LNCaP clone FGC (cell line): ENCODE measurements around the gene TMEM238.

Source experiments
- DNase-seq: peaks from one replicate; pipeline ENCODE4 v3.0.0-alpha.2; 2011; ENCODE audit warnings: low read depth
- H3K4me3 ChIP-seq: 2 replicates; pipeline ENCODE4 v1.5.1; 2011; ENCODE audit warnings: mild to moderate bottlenecking, low read depth, low read length, control low read depth
- CTCF ChIP-seq: IDR thresholded peaks from 2 replicates; pipeline ENCODE4 v1.5.1; 2012; ENCODE audit warnings: mild to moderate bottlenecking; ENCODE audit not compliant: control insufficient read depth, insufficient read depth; ENCODE audit errors: extremely low read depth

Gene TMEM238

GRCh38 chr19:55368701-55369563 is 15.2 kb downstream of the TMEM238 start:
- DNase-seq, result no peak
- no peak overlapping the region for H3K4me3 ChIP-seq
- no peak for TF ChIP-seq CTCF

- DNase-seq, result no peak
- no peak overlapping the region for H3K4me3 ChIP-seq
- no peak for TF ChIP-seq CTCF
Observed at GRCh38 chr19:55368106-55368505, 16.0 kb downstream of the TMEM238 start.

- DNase-seq, result no peak
- no peak overlapping the region for H3K4me3 ChIP-seq
- TF ChIP-seq CTCF, result no peak
Observed at GRCh38 chr19:55366790-55367189, 17.3 kb downstream of the TMEM238 start.

GRCh38 chr19:55365964-55366363 is 18.1 kb downstream of the TMEM238 start:
- H3K4me3 ChIP-seq, result no peak overlapping the region
- no peak for DNase-seq
- TF ChIP-seq CTCF, result no peak

DNA sequence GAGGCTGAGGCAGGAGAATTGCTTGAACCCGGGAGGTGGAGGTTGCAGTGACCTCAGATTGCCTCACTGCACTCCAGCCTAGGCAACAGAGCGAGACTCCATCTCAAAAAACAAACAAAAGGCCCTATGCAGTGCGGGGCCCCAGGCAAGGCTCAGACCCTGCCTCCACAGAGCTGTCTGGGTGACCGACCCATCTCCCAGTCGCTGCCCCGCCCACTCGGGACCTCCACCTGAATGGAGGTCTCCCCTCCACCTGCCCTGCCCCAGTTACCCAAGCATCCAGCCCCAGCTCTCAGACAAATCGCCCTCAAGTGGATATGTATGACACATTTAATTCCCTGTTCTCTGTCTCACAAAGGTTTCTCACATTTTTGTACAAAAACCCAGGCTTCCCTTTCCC is 18.8 kb downstream of the TMEM238 start:
- no peak for TF ChIP-seq CTCF
- H3K4me3 ChIP-seq, result no peak overlapping the region
- no peak for DNase-seq

DNA sequence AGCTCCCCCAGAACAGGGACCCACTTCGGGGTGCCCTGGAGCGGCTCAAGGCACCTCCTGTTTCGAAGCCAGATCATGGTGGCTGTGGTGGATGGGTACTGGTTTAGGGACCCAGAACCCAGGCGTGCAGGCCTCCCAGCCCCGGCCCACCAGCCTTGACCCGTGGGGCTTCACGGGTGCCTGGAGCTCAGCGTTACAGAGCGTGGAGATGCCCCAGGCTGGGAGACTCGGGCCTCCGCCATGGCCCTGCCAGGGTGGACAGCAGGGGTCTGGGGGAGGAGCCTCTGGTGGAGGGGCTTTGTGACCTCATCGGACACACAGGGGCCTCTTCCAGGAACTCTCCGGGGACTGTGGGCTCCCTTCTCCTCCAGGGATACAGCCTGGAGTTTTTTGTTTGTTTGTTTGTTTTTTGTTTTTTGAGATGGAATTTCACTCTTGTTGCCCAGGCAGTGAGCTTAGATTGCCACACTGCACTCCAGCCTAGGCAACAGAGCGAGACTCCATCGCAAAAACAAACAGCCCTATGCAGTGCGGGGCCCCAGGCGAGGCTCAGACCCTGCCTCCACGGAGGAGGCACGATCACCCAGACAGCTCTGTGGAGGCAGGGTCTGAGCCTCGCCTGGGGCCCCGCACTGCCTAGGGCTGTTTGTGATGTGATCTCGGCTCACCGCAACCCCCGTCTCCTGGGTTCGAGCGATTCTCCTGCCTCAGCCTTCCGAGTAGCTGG is 20.9 kb downstream of the TMEM238 start, which contains the start of gene GARIN5B:
Gene GARIN5B, minus strand, starts transcription at position 271 of the 727 bp plus-strand sequence. Its CDS starts 194 bp downstream, at position 77.
- H3K4me3 ChIP-seq, result no peak within 1 kb of the TSS
- no peak for DNase-seq
- no peak for TF ChIP-seq CTCF
